Kidney epithelial cell (primary cell): ENCODE results near the gene SMIM36. TPM values are rescaled to one million over a fixed set of nuclear protein-coding genes. Genes with fewer than 3 reads are reported as not detected.
"Not testable (repeated sequence)": the region's sequence is repeated elsewhere in the genome, so short reads cannot be mapped to it uniquely, and the experiment has no call there.

Source experiments
- DNase-seq: peaks from one replicate; pipeline ENCODE4 v3.0.0-alpha.2; 2010; ENCODE audit warnings: low read depth
- H3K27me3 ChIP-seq: 2 replicates; pipeline ENCODE4 v1.6.0; 2011; ENCODE audit warnings: low read length; ENCODE audit not compliant: control insufficient read depth, insufficient read depth
- H3K36me3 ChIP-seq: 2 replicates; pipeline ENCODE4 v1.5.1; 2011; ENCODE audit warnings: low read length; ENCODE audit not compliant: control insufficient read depth, insufficient read depth
- H3K4me3 ChIP-seq: 2 replicates; pipeline ENCODE4 v1.5.1; 2011; ENCODE audit warnings: low read depth, mild to moderate bottlenecking, control low read depth, low read length
- CTCF ChIP-seq: IDR thresholded peaks from 2 replicates; pipeline ENCODE4 v1.5.1; 2011; ENCODE audit warnings: mild to moderate bottlenecking, moderate library complexity, low read length, control low read depth, inconsistent platforms; ENCODE audit not compliant: insufficient read depth, poor library complexity, severe bottlenecking
- total RNA-seq: library from RNA; depleted of rRNA; stranded (reverse); fragments of >200 nt; gene quantifications from 2 replicates; pipeline ENCODE4 v1.2.3, GENCODE V29; 2015

The SMIM36 gene
- total RNA-seq, 1 donor from 2014 or later, result not detected

- no peaks in the 10 kb centered on the region for H3K36me3 ChIP-seq
- no peak overlapping the region for H3K4me3 ChIP-seq
- no peak for DNase-seq
- no peaks in the 10 kb centered on the region for H3K27me3 ChIP-seq
- no peak for TF ChIP-seq CTCF
These were observed 84.2 kb downstream of the SMIM36 start for GRCh38 chr17:55426851-55427586.

- DNase-seq, result no peak
- no peak for TF ChIP-seq CTCF
- Histone ChIP-seq H3K27me3 (no peaks in the 10 kb centered on the region), H3K36me3 (no peaks in the 10 kb centered on the region), H3K4me3 (no peak overlapping the region)
These were observed 86.2 kb downstream of the SMIM36 start for GRCh38 chr17:55424893-55425540.

- DNase-seq, result no peak
- Histone ChIP-seq H3K4me3 (no peak overlapping the region), H3K36me3 (no peaks in the 10 kb centered on the region), H3K27me3 (no peaks in the 10 kb centered on the region)
- no peak for TF ChIP-seq CTCF
These were observed 87.7 kb downstream of the SMIM36 start for GRCh38 chr17:55423535-55423934.

- not testable (repeated sequence) for H3K27me3 ChIP-seq, H3K36me3 ChIP-seq, DNase-seq, H3K4me3 ChIP-seq
These were observed 88.5 kb downstream of the SMIM36 start for GRCh38 chr17:55422828-55423164.

- Histone ChIP-seq H3K36me3 (no peaks in the 10 kb centered on the region), H3K4me3 (peak within 1 kb of the TSS; percentile 79), H3K27me3 (no peaks in the 10 kb centered on the region)
- TF ChIP-seq CTCF, result no peak
- DNase-seq, result no peak
These were observed 89.9 kb downstream of the SMIM36 start, which contains the start of gene MMD for GRCh38 chr17:55421179-55421934. MMD (minus strand) TSS chr17:55421835; CDS start chr17:55421695, 140 bp downstream.

- Histone ChIP-seq H3K36me3 (no peaks in the 10 kb centered on the region), H3K27me3 (no peaks in the 10 kb centered on the region), H3K4me3 (peak overlapping the region; percentile 79)
- DNase-seq, result no peak
- TF ChIP-seq CTCF, result no peak
These were observed 90.5 kb downstream of the SMIM36 start for GRCh38 chr17:55420776-55421178.
